Measurements from ENCODE around the gene MRPS15. TPM values are rescaled to one million over a fixed set of nuclear protein-coding genes. Genes with fewer than 3 reads are reported as not detected.

Gene MRPS15
- total RNA-seq, 1 donor from 2014 or later: 25.1 TPM

DNA sequence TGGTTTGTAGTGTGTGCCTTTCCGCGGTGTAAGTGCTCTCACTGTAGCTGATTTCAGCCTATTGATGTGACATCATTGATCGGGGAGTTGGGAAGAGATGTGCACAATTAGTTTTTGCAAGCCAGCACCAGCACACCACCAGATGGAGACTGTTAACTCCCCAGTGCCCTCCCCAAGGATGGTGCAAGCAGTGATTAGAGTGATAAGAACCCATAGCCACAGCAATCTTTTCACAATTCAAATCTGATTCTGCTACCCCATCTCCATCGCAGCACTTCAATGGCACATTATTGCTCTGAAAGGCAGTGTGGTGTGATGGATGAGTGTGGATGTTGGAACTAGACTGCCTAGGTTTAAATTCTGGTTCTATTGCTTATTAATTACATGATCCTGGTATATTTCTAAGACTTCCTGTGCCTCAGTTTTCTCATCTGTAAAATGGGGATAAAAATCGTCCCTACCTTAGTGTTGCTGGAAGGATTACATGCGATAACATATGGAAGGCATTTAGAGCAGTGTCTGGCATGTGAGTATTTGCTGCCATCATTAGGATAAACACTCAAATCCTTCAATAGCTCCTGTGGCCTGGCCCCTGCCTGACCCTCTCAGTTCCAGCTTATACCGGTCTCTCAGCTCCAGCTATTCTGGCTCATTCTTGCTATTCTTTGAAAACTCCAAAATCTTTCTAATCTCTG is 11.9 kb upstream of the MRPS15 start:
- Histone ChIP-seq H3K27me3 (ENCODE audit: control insufficient read depth in 3 of 3, insufficient read depth in 3 of 3, low read length in 3 of 3) (peaks cover 4 to 16% (median 6%) of the 10 kb centered on the region in 3 donors), H3K27ac (ENCODE audit: low read depth, low read length) (no peak overlapping the region), H3K9me3 (ENCODE audit: control insufficient read depth in 3 of 3, low read length in 3 of 3) (no peaks in the 10 kb centered on the region), H3K36me3 (ENCODE audit: control insufficient read depth in 3 of 3, insufficient read depth in 3 of 3, low read length in 3 of 3) (no peaks in the 10 kb centered on the region), H3K4me3 (ENCODE audit: low read length in 3 of 3) (no peak overlapping the region), H3K9ac (ENCODE audit: low read depth in 1 of 3, low read length in 3 of 3) (no peak overlapping the region), H3K4me1 (ENCODE audit: control insufficient read depth in 3 of 3, insufficient read depth in 3 of 3, low read length in 3 of 3) (no peaks in the 10 kb centered on the region)

DNA sequence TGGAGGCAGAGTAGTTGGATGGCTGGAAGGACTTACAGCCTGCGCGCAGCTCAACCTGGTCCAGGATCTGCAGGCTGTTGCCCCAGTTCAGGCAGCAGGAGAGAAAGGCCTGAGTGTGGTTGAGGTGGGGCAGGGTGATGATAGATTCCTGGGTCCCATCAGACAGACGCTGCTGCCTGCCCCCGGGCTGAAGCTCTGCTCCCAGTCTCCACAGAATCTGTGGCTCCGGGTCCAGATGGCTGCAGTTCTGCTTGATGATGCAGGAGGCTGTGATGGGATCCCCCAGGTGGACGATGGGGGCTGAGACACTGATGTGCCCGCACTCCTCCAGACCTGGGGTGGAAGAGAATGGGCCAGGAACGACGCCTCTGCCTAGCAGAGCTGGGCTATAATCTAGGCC is 11.2 kb upstream of the MRPS15 start:
- no peaks in the 10 kb centered on the region for H3K4me1 ChIP-seq (ENCODE audit: control insufficient read depth in 3 of 3, insufficient read depth in 3 of 3, low read length in 3 of 3)
- H3K36me3 ChIP-seq (ENCODE audit: control insufficient read depth in 3 of 3, insufficient read depth in 3 of 3, low read length in 3 of 3): no peaks in the 10 kb centered on the region
- H3K9me3 ChIP-seq (ENCODE audit: control insufficient read depth in 3 of 3, low read length in 3 of 3): no peaks in the 10 kb centered on the region
- H3K4me3 ChIP-seq (ENCODE audit: low read length in 3 of 3): no peak overlapping the region
- H3K9ac ChIP-seq (ENCODE audit: low read depth in 1 of 3, low read length in 3 of 3): no peak overlapping the region
- peaks cover 1 to 16% (median 4%) of the 10 kb centered on the region in 3 donors for H3K27me3 ChIP-seq (ENCODE audit: control insufficient read depth in 3 of 3, insufficient read depth in 3 of 3, low read length in 3 of 3)
- no peak overlapping the region for H3K27ac ChIP-seq (ENCODE audit: low read depth, low read length)

DNA sequence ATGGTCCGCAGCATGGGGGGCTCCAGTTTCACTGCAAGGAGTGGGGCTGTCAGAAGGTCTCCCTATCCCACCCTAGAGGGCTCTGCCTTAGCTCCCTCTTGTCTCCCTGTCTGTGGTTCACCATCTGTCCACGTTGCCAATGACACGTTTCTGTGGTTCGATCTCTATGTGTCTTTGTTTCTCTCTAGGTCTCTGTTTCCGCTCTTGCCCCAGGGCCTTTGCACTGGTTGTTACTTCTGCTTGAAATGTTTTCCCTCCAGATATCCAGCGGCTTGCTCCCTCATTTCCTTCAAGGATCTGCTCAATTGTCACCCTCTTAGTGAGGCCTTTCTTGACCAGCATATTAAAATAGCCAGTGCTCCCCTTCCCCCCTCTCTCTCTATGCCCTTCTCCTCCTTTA is 8.5 kb upstream of the MRPS15 start:
- Histone ChIP-seq H3K4me1 (ENCODE audit: control insufficient read depth in 3 of 3, insufficient read depth in 3 of 3, low read length in 3 of 3) (no peaks in the 10 kb centered on the region), H3K27me3 (ENCODE audit: control insufficient read depth in 3 of 3, insufficient read depth in 3 of 3, low read length in 3 of 3) (peaks cover 0 to 6% (median 0%) of the 10 kb centered on the region in 3 donors), H3K9ac (ENCODE audit: low read depth in 1 of 3, low read length in 3 of 3) (no peak overlapping the region), H3K27ac (ENCODE audit: low read depth, low read length) (no peak overlapping the region), H3K4me3 (ENCODE audit: low read length in 3 of 3) (no peak overlapping the region), H3K36me3 (ENCODE audit: control insufficient read depth in 3 of 3, insufficient read depth in 3 of 3, low read length in 3 of 3) (no peaks in the 10 kb centered on the region), H3K9me3 (ENCODE audit: control insufficient read depth in 3 of 3, low read length in 3 of 3) (no peaks in the 10 kb centered on the region)

DNA sequence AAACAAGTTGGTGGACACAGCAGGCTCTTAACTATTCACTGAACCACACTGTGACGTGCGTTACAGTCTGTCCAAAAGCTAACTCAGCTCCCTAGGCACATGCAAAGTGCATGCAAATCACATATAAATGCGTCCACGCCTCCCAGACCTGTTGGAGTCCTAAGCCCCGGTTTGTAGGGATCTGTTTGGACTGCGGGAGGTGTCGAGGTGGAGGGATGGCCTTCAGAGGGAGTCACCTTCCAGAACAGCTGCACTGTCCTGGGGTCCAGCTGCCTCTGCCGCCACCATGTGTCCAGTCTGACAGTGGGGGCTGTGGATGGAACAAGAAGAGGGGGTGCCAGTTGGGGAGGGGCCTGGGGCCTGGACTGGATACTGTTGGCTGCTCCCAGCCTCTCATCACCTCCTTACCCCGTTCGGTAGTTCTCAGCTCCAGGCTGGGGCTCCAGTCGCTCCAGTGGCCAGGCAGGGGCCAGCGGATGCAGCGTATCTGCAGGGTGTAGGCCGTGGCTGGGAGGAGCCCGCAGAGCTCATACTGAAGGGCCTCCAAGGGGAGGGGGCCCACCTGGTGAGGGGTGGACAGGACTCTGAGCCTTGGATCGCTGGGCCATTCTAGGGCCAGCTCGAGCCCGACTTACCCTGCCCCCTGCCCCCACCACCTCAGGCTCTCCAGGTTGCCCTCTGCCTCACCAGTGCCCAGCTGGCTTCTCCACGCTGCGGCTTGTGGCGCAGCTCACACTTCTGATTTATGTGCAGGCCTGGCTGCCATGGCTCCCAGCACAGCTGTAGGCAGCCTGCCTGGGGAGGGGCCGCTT is 7.9 kb upstream of the MRPS15 start:
- no peaks in the 10 kb centered on the region for H3K9me3 ChIP-seq (ENCODE audit: control insufficient read depth in 3 of 3, low read length in 3 of 3)
- no peaks in the 10 kb centered on the region for H3K4me1 ChIP-seq (ENCODE audit: control insufficient read depth in 3 of 3, insufficient read depth in 3 of 3, low read length in 3 of 3)
- no peaks in the 10 kb centered on the region for H3K36me3 ChIP-seq (ENCODE audit: control insufficient read depth in 3 of 3, insufficient read depth in 3 of 3, low read length in 3 of 3)
- H3K27ac ChIP-seq (ENCODE audit: low read depth, low read length): no peak overlapping the region
- no peak overlapping the region for H3K4me3 ChIP-seq (ENCODE audit: low read length in 3 of 3)
- H3K27me3 ChIP-seq (ENCODE audit: control insufficient read depth in 3 of 3, insufficient read depth in 3 of 3, low read length in 3 of 3): peaks cover 0 to 6% (median 0%) of the 10 kb centered on the region in 3 donors
- no peak overlapping the region for H3K9ac ChIP-seq (ENCODE audit: low read depth in 1 of 3, low read length in 3 of 3)

DNA sequence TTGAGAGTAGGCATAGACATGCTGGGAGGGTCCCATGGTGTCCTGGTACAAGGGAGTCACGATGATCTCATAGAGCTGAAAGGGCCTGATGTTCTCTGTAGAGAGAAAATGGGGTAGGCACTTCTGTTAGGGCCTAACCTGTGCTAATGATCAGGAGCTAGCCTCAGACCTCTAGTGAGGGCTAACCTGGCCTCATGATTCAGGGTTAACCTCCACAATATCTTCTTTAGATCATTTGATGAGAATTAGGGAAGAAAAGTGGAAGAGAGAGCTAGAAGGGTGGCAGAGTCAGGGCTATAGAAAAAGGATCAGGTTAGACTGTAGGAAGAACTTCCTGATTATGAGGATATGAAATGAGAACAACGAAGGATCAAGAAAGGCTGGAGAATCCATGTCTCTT is 5.0 kb upstream of the MRPS15 start:
- Histone ChIP-seq H3K9me3 (ENCODE audit: control insufficient read depth in 3 of 3, low read length in 3 of 3) (no peaks in the 10 kb centered on the region), H3K27me3 (ENCODE audit: control insufficient read depth in 3 of 3, insufficient read depth in 3 of 3, low read length in 3 of 3) (peaks cover 0 to 3% (median 0%) of the 10 kb centered on the region in 3 donors), H3K4me1 (ENCODE audit: control insufficient read depth in 3 of 3, insufficient read depth in 3 of 3, low read length in 3 of 3) (peaks cover 0 to 5% (median 4%) of the 10 kb centered on the region in 3 donors), H3K27ac (ENCODE audit: low read depth, low read length) (no peak overlapping the region), H3K4me3 (ENCODE audit: low read length in 3 of 3) (no peak overlapping the region), H3K9ac (ENCODE audit: low read depth in 1 of 3, low read length in 3 of 3) (no peak overlapping the region), H3K36me3 (ENCODE audit: control insufficient read depth in 3 of 3, insufficient read depth in 3 of 3, low read length in 3 of 3) (no peaks in the 10 kb centered on the region)

DNA sequence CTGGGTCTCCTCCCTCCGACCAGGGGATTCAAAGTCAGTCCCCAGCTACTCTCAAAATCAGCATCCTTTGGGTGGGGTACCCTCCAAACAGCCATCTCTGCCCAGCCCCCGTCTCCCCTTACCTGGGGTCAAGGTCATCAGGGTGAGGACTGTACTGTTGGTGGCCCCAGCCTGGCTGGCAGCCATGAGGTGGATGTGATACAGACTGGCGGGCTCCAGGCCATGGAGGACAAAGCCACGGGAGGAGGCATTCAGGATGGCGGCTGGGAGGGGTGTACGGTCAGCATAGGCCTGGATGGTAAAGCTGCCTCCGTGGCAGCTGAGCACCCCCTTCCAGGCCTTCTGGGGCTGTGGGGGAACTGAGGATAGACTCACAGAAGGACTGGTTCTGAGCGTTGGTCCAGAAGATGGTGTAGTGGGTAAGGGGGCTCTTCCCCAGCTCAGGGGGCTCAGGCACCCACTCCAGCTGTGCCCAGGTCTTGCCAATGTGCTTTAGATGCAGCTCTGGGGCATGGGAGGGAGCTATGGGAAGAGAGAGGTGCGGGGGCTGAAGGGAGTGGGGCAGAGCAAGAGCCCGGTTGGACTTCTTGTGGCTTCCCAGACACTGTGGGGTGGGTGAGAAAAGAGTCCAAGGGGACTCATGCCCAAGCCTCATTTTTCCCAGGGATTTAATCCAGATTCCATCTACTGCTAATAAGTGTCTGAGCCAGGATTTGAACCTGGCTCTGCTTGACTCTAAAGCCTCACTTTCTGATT is 3.7 kb upstream of the MRPS15 start:
- Histone ChIP-seq H3K4me1 (ENCODE audit: control insufficient read depth in 3 of 3, insufficient read depth in 3 of 3, low read length in 3 of 3) (peaks cover 7 to 12% (median 11%) of the 10 kb centered on the region in 3 donors), H3K36me3 (ENCODE audit: control insufficient read depth in 3 of 3, insufficient read depth in 3 of 3, low read length in 3 of 3) (no peaks in the 10 kb centered on the region), H3K9ac (ENCODE audit: low read depth in 1 of 3, low read length in 3 of 3) (no peak overlapping the region), H3K4me3 (ENCODE audit: low read length in 3 of 3) (no peak overlapping the region), H3K27ac (ENCODE audit: low read depth, low read length) (no peak overlapping the region), H3K9me3 (ENCODE audit: control insufficient read depth in 3 of 3, low read length in 3 of 3) (no peaks in the 10 kb centered on the region), H3K27me3 (ENCODE audit: control insufficient read depth in 3 of 3, insufficient read depth in 3 of 3, low read length in 3 of 3) (no peaks in the 10 kb centered on the region)

GRCh38 chr1:36467027-36467410 is 2.8 kb upstream of the MRPS15 start:
- H3K9me3 ChIP-seq (ENCODE audit: control insufficient read depth in 3 of 3, low read length in 3 of 3): no peaks in the 10 kb centered on the region
- no peak overlapping the region for H3K9ac ChIP-seq (ENCODE audit: low read depth in 1 of 3, low read length in 3 of 3)
- H3K36me3 ChIP-seq (ENCODE audit: control insufficient read depth in 3 of 3, insufficient read depth in 3 of 3, low read length in 3 of 3): peaks cover 4 to 5% (median 5%) of the 10 kb centered on the region in 3 donors
- peaks cover 11 to 12% (median 12%) of the 10 kb centered on the region in 3 donors for H3K4me1 ChIP-seq (ENCODE audit: control insufficient read depth in 3 of 3, insufficient read depth in 3 of 3, low read length in 3 of 3)
- H3K4me3 ChIP-seq (ENCODE audit: low read length in 3 of 3): no peak overlapping the region
- no peaks in the 10 kb centered on the region for H3K27me3 ChIP-seq (ENCODE audit: control insufficient read depth in 3 of 3, insufficient read depth in 3 of 3, low read length in 3 of 3)
- H3K27ac ChIP-seq (ENCODE audit: low read depth, low read length): no peak overlapping the region

GRCh38 chr1:36466370-36467026 is 2.3 kb upstream of the MRPS15 start:
- Histone ChIP-seq H3K4me1 (ENCODE audit: control insufficient read depth in 3 of 3, insufficient read depth in 3 of 3, low read length in 3 of 3) (peaks cover 11 to 15% (median 12%) of the 10 kb centered on the region in 3 donors), H3K4me3 (ENCODE audit: low read length in 3 of 3) (no peak overlapping the region), H3K36me3 (ENCODE audit: control insufficient read depth in 3 of 3, insufficient read depth in 3 of 3, low read length in 3 of 3) (peaks cover 9 to 10% (median 10%) of the 10 kb centered on the region in 3 donors), H3K27me3 (ENCODE audit: control insufficient read depth in 3 of 3, insufficient read depth in 3 of 3, low read length in 3 of 3) (no peaks in the 10 kb centered on the region), H3K27ac (ENCODE audit: low read depth, low read length) (no peak overlapping the region), H3K9ac (ENCODE audit: low read depth in 1 of 3, low read length in 3 of 3) (no peak overlapping the region), H3K9me3 (ENCODE audit: control insufficient read depth in 3 of 3, low read length in 3 of 3) (no peaks in the 10 kb centered on the region)

GRCh38 chr1:36465731-36466369 is 1.7 kb upstream of the MRPS15 start:
- Histone ChIP-seq H3K4me3 (ENCODE audit: low read length in 3 of 3) (no peak overlapping the region), H3K27ac (ENCODE audit: low read depth, low read length) (no peak overlapping the region), H3K9me3 (ENCODE audit: control insufficient read depth in 3 of 3, low read length in 3 of 3) (no peaks in the 10 kb centered on the region), H3K9ac (ENCODE audit: low read depth in 1 of 3, low read length in 3 of 3) (no peak overlapping the region), H3K4me1 (ENCODE audit: control insufficient read depth in 3 of 3, insufficient read depth in 3 of 3, low read length in 3 of 3) (peaks cover 11 to 15% (median 12%) of the 10 kb centered on the region in 3 donors), H3K36me3 (ENCODE audit: control insufficient read depth in 3 of 3, insufficient read depth in 3 of 3, low read length in 3 of 3) (peaks cover 15 to 17% (median 16%) of the 10 kb centered on the region in 3 donors), H3K27me3 (ENCODE audit: control insufficient read depth in 3 of 3, insufficient read depth in 3 of 3, low read length in 3 of 3) (no peaks in the 10 kb centered on the region)
